Measurements from ENCODE around the gene PRM3. TPM values are rescaled to one million over a fixed set of nuclear protein-coding genes. Genes with fewer than 3 reads are reported as not detected.

Gene PRM3
- total RNA-seq, 1 experiment from 2014 or later: not detected

GRCh38 chr16:11236461-11237254 is 36.8 kb downstream of the PRM3 start:
- no peaks in the 10 kb centered on the region for H3K4me1 ChIP-seq (ENCODE audit: insufficient read depth, low read length)
- Mint-ChIP-seq H3K4me3 (no peak overlapping the region), H3K36me3 (ENCODE audit: insufficient read depth in 1 of 3, low read depth in 3 of 3) (no peaks in the 10 kb centered on the region), H3K27me3 (ENCODE audit: low read depth) (0 out of 2 replicates have a peak, but pooled peaks cover 3% of the 10 kb centered on the region), H3K9me3 (no peaks in the 10 kb centered on the region), H3K27ac (no peak overlapping the region), H3K4me1 (peaks cover 4 to 8% of the 10 kb centered on the region in 2 experiments; a peak in 3 of 4 replicates)
- H2BK12ac ChIP-seq (ENCODE audit: insufficient read length, low read depth, low read length): no peak overlapping the region
- H3K27me3 ChIP-seq (ENCODE audit: insufficient read depth, low read length): no peaks in the 10 kb centered on the region
- no peak overlapping the region for H2BK20ac ChIP-seq (ENCODE audit: low read depth, low read length, poor library complexity, severe bottlenecking)
- H3K14ac ChIP-seq (ENCODE audit: insufficient read depth, low read length): no peak overlapping the region
- no peak overlapping the region for H3K56ac ChIP-seq (ENCODE audit: insufficient read length, low read depth, low read length)
- H3K27ac ChIP-seq (ENCODE audit: insufficient read length, low read depth, low read length): no peak overlapping the region
- H3K4ac ChIP-seq (ENCODE audit: low read depth, low read length): no peak overlapping the region
- no peak overlapping the region for H4K91ac ChIP-seq (ENCODE audit: insufficient read length, low read depth, low read length)
- WGBS (ENCODE audit: extremely low coverage, insufficient read length, low lambda C conversion rate): no CpG with 5 or more reads among the region's 10 CpGs
- H4K20me1 ChIP-seq (ENCODE audit: control insufficient read depth, insufficient read depth, insufficient read length): no peaks in the 10 kb centered on the region
- H4K8ac ChIP-seq (replicated peaks; ENCODE audit: insufficient read length, low read depth, low read length): no peak overlapping the region
- H3K79me2 ChIP-seq (ENCODE audit: insufficient read depth, low read length): no peaks in the 10 kb centered on the region
- no peaks in the 10 kb centered on the region for H3K79me1 ChIP-seq (ENCODE audit: insufficient read depth, low read depth, low read length, poor library complexity, severe bottlenecking)
- no peak overlapping the region for H2BK5ac ChIP-seq (ENCODE audit: insufficient read length, low read length)
- DNase-seq: no peak
- TF ChIP-seq CTCF (conservative IDR thresholded peaks at IDR 0.05): no peak
- H3K18ac ChIP-seq (ENCODE audit: insufficient read length, low read depth, low read length): no peak overlapping the region
- H3K23me2 ChIP-seq (ENCODE audit: insufficient read length, low read depth, low read length, poor library complexity, severe bottlenecking): no peaks in the 10 kb centered on the region
- H2AFZ ChIP-seq (ENCODE audit: low read length): no peak overlapping the region
- H3K9ac ChIP-seq (ENCODE audit: extremely low read depth, insufficient read length, low read length): no peak overlapping the region
- H4K5ac ChIP-seq (ENCODE audit: insufficient read length, low read depth, low read length): no peak overlapping the region
- no peak overlapping the region for H2BK120ac ChIP-seq (ENCODE audit: low read depth, low read length, poor library complexity, severe bottlenecking)
- H3K9me3 ChIP-seq (ENCODE audit: control insufficient read depth, low read depth, low read length): no peaks in the 10 kb centered on the region
- no peak overlapping the region for H2AK5ac ChIP-seq (ENCODE audit: insufficient read length, low read length)
- no peak overlapping the region for H3T11ph ChIP-seq (ENCODE audit: low read length)
- H3K4me2 ChIP-seq (ENCODE audit: insufficient read depth, insufficient read length, low read length): no peak overlapping the region
- no peak overlapping the region for H3K23ac ChIP-seq (ENCODE audit: insufficient read length, low read depth, low read length)
- no peak overlapping the region for H2BK15ac ChIP-seq (ENCODE audit: low read depth, low read length)

All from H9 (cell line).